Hematopoietic multipotent progenitor cell treated with erythropoietin and hydrocortisone succinate and interleukin-3 and kit ligand, for 8 days (in vitro differentiated cells): ENCODE results near the gene TROAP.
"Not testable (repeated sequence)": the region's sequence is repeated elsewhere in the genome, so short reads cannot be mapped to it uniquely, and the experiment has no call there.

Experiments
- DNase-seq: peaks from one replicate; pipeline ENCODE4 v3.0.0-alpha.2; 2015

The TROAP gene

GRCh38 chr12:49322708-49323523 lies at the start of gene TROAP:
Gene TROAP (plus strand): TSS chr12:49323255. CDS start chr12:49323609, 354 bp downstream.
- DNase-seq: peak; percentile 99

DNA sequence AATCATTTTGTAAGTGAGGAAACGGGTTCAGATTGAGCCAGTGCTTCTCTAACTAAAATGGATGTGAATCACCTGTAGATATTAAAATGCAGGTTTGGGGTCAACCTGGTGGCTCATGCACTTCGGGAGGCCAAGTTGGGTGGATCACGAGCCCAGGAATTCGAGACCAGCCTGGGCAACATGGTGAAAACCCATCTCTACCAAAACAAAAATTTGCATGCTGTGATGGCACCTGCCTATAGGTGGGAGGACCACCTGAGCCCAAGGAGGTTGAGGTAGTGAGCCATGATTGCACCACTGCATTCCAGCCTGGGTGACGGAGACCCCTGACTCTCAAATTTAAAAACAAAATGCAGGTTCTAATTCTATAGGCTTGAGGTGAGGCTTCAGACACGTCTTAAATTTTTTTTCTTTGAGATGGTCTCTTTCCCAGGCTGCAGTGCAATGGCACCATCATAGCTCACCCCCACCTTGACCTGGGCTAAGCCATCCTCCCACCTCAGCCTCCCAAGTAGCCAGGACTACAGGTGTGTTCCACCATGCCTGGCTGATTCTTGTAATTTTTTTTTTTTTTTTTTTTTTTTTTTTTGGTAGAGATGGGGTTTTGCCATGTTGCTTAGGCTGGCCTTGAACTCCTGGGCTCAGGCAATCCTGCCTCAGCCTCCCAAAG lies 49.2 kb upstream of the TROAP start:
- no peak for DNase-seq

DNA sequence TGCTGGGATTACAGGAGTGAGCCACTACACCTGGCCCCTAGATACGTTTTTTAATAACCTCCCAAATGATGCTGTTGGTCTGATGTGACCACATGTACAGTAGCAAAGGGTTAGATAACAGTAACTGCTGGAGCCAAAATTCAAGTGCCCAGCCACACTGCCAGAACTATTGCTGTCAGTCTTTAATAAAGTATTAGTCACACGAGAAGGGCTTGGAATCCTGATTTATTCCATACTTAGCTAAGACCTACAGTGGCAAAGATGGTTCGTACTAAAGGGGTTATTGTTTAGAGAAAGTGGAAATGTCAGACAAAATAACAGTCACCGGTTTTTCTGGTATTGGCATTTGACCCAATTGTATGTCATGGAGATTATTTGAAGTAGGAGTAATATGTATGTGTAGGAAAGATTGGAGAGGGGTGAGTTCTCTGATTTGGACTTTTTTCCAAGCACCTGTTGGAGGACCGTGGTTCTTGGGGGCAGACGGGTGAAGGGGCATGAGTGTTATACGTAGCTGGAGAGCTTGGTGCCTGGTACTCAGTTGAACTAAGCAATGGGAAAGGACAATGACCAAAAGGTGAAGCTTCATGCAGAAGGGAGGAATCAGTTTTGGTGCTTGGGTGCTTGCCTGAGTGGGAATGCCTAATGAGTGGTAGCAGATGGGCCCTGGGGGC lies 48.5 kb upstream of the TROAP start:
- no peak for DNase-seq

DNA sequence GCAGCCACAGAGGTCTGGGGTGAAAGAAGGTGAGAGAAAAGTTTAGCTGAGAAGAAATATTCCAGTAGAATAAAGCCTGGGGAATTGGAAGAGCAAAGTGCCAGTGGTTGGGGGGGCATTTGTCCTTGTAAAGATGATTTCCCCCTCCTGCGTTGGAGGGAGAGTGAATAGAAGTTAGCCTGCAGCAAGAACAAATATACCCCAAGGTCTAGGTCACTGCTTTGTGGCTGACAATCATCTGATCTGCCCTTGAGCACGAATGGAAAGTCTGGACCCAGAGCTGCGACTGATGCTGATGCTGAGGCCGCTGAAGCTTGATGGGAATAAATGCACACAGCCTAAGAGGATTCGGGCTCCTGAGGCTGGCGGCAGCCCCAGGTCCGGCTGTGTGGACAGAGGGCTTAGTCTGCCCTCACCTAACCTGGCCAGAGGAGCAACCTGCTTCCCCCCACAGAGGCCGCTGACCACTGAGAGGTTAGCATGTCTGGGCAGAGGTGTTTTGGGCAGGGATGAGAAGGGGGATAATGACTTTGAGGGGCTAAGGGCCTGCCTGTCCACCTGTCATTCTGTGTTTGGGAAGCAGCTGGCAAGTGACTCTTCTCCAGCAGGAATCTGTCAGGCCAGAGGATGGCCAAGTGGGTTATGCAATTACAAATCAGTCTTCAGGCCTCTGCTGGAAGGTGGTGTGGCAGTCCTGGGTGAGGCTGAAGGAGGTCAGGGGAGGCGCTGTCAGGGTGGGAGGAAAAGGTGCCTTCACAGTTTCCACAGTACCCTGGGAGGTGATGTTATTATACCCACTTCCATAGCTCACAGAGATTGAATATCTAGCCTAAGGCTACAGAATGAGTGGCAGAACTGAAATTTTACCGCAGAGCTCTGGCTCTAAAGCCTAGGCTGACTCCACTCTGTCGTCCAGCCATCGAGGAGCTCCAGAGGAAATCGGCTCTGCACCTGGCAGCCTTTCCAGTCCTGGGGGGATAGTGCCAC lies 46.5 kb upstream of the TROAP start:
- DNase-seq: no peak

DNA sequence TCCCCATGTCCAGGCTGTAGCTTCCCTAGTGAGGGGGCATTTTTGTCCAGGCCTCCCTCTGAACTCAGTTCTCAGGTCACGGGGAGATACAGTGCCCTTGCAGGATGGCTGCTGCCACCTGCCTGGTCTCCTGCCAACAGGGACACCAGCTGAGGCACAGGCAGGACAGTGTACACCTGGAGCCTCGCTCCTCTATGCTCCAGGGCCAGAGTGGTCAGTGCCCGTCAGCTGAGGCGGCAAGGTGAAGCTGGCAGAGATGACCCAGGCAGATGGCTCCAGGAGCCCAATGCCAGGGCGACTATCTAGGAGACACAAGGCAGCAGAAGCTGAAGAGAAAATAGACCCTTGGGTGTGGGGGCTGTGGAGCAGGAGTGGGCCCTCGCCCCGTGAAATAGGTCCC lies 45.6 kb upstream of the TROAP start:
- DNase-seq: no peak

DNA sequence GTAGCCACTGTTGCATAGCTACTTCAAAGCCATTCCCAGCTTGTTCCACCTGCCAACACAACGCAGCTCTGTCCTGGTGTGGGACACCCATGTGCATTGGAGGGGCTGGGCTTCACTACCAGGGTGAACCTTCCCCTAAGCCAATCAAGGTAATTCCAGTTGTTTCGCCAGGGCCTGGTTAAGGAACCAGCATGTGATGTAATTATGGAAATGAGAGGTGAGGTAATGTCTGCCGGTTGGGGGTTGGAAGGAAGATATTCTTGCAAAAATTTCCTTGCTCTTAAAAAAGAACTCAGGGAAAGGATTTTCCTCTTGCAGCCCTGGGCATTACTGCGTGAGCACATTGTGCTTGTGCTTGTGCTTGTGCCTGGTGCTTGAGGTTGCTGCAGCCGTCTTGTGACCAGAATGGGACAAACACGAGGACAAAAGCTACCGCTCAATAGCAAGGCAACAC lies 43.3 kb upstream of the TROAP start:
- no peak for DNase-seq

DNA sequence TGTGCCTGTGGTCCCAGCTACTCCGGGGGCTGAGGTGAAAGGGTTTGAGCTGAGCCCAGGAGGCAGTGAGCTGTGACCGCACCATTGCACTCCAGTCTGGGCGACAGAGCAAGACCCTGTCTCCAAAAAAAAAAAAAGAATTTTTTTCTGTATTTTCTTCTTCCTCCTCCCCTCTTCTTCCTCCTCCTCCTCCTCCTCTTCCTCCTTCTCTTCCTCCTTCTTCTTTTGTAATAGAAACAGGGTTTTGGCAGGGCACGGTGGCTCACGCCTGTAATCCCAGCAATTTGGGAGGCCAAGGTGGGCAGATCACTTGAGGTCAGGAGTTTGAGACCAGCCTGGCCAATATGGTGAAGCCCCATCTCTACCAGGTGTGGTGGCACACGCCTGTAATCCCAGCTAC lies 42.5 kb upstream of the TROAP start:
- not testable (repeated sequence) for DNase-seq

GRCh38 chr12:49282302-49282701 lies 40.8 kb upstream of the TROAP start:
- DNase-seq: no peak

DNA sequence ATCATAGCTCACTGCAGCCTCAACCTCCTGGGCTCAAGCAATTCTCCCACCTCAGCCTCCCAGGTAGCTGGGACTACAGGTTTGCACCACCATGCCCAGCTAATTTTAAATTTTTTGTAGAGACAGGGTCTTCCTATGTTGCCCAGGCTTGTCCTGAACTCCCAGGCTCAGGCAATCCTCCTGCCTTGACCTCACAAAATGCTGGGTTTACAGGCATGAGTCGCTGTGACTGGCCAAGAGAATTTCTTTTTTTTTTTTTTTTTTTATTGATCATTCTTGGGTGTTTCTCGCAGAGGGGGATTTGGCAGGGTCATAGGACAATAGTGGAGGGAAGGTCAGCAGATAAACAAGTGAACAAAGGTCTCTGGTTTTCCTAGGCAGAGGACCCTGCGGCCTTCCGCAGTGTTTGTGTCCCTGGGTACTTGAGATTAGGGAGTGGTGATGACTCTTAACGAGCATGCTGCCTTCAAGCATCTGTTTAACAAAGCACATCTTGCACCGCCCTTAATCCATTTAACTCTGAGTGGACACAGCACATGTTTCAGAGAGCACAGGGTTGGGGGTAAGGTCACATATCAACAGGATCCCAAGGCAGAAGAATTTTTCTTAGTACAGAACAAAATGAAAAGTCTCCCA lies 40.2 kb upstream of the TROAP start:
- not testable (repeated sequence) for DNase-seq

DNA sequence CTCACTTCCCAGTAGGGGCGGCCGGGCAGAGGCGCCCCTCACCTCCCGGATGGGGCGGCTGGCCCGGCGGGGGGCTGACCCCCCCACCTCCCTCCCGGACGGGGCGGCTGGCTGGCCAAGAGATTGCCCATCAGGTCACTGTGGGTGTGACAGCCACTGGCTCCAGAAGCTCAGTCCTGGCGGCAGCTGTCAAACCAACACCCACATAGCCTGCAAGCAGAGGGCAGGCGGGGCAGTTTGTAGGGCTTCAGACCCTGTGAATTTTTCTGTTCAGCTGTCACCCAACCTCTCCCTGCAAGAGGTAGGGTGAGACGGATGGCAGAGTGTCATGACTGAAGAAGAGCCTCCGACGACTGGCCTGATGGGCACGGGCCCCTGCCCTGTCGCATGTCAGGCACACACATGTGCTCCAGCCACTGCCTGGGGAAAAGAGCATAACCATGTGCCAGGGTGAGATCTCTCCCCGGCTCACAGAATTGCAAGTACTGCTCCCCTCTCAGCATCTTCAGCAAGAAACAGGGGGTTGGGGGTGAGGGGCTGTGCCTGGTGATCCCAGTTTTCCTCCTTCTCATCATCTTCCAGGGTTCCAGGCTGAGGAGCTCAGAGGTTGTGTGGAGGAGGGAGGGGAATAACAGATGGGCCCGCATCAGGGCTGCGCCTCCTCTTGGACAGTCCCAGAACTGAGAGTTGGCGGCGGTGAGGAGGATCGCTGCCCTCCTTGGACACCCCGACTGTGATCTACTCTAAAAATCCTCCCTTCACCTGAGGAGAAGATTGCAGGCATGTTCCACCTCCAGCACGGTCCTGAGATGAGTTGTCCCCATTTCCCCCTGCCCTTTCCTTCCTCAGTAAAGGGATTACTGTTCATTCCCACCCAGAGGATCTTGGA lies 39.3 kb upstream of the TROAP start:
- no peak for DNase-seq

- DNase-seq: no peak
Measured at GRCh38 chr12:49284672-49285071, 38.4 kb upstream of the TROAP start.

DNA sequence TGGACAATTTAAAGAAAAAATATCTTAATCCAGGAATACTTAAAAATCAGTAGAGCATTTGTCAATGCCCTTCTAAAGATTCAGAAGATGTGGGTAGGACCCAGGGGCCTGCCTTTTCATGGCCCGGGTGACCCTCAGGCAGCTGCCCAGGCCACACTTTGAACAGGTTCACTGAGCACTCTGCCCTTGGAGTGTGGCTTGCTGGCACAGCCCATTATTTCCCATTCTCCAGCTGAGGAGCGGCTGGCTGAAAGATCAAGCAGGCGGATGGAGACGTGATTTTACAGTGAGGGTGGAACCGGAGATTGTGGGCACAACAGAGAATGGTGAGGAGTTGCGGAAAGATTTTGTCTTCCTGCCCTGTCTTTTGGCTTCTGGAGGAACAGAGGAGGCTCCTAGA lies 35.2 kb upstream of the TROAP start:
- no peak for DNase-seq

DNA sequence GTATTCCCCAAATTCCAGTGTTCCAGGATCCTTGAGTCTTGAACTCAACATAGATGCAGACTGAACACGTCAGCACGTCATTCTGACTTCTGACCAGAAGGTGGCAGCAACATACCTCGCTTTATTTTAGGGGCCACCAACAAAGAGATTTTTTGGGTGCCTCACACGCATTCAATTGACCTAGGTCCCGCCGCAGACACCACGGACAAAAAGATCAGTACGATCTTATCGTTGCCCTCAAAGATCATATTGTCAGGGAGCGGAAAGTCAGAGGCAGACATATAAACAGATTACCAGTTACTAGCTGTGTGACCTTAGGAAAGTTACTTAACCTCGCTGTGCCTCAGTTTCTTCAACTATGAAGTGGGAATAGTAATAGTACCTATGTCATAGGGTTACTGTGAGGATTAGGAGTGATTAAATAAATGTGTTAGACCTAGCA lies 34.6 kb upstream of the TROAP start:
- peak; percentile 70 for DNase-seq

GRCh38 chr12:49288922-49289555 lies 34.0 kb upstream of the TROAP start:
- DNase-seq: no peak

DNA sequence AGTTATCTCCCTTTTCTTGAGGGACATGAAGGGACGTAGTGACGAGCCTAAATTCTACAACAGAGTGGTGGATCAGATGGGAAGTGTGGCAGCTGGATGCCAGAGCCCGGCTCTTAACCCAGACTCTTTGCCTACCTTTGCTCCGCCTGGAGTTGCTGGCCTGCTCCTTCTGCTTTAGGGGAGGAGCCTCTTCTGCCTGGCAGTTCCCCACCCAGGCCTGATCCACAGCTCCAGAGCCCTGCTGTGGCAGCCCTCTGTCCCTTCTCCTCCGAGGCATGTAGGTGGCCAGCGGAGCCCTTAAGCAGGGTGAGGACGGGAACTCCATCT lies 30.4 kb upstream of the TROAP start:
- no peak for DNase-seq

GRCh38 chr12:49293056-49293956 lies 29.7 kb upstream of the TROAP start:
- no peak for DNase-seq

DNA sequence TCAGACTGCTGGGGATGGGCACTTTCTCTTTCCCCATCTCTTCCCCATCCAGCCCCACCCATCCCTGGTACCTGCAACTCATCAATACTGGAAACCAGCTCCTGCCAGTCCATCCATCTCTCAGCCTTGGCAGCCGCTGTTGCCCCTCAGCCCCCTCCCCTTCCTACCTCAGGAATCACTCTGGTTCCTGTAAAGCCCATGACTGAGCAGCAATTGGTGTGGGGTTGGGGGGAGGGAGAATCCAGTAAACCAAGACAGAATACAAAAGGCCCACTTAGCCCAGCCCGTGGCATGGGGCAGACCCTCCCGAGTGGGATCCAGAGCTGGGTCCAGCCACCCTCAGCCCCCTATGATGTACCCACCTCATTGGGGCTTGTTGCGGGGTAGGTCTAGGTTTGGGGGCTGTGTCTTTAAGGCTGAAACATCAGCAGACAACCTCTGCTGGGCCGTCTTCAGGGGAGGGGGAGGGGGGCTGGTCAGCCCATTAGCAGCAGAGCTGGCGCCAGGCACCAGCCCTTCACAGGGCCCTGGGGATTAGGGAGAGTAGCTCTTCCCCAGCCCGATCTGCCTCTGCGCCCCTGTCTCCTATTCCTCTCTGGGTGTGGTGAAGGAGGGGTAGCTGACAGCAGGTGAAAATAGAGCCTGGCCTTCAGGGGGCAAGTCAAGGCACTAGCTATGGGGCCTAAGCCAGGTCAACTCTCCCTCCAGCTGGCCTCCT lies 28.8 kb upstream of the TROAP start:
- DNase-seq: no peak

GRCh38 chr12:49294804-49295081 lies 28.3 kb upstream of the TROAP start:
- no peak for DNase-seq
